ENCODE data around the gene GRIA3. TPM values are rescaled to one million over a fixed set of nuclear protein-coding genes. Genes with fewer than 3 reads are reported as not detected.
"Not testable (repeated sequence)": the region's sequence is repeated elsewhere in the genome, so short reads cannot be mapped to it uniquely, and the experiment has no call there.

Gene GRIA3
- polyA plus RNA-seq, 1 donor from 2014 or later, result not detected

- Mint-ChIP-seq H3K4me3 (no peak overlapping the region), H3K27me3 (no peaks in the 10 kb centered on the region), H3K27ac (no peak overlapping the region), H3K36me3 (no peaks in the 10 kb centered on the region), H3K4me1 (no peaks in the 10 kb centered on the region), H3K9me3 (peaks cover 0 to 4% (median 0%) of the 10 kb centered on the region in 3 donors)
Measured at GRCh38 chrX:123405231-123405630, 221.2 kb downstream of the GRIA3 start.

DNA sequence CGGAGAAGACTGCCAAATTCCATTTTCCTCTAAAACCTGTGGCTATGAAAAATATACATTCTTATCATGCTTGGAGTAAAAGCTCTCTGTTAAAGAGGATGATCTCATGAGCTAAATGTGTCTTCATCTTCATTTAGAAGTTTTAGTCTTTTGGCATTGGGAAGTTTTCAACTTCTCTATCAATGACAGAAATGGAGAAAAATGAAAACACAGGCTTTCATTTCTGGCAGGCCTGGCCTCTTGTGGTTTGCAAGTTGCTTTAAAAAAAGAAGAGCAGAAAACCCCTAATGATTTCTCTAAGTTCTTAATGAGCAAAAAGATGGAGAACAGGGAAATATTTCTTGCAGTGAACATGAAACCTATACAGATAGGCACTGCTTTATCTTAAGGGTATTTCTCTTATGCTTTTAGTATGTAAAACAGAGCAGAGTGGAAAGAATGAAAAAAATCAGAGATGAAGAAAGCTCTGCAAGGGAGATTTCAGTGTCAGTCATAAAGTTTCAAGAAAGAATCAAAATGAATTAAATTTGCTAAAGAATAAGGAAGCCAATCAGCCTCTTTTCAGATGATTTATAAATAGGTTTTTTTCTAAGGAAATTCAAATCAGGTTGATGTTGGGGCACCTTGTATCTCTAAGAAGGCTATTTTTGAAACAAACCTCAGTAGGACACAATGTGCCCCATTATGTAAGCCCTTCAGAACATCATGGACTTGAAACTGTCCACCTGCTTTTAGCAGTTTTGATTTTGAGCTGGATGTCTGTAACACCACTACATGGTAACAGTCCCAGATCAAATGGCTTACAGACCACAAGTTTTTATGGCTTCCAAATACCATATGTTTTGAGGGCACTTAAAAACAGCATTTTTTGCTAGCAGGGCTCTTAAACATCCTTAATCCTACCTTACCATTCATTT is 225.0 kb downstream of the GRIA3 start:
- Mint-ChIP-seq H3K27ac (peak overlapping the region in 1 of 3 donors; percentile 40), H3K27me3 (peaks cover 1% of the 10 kb centered on the region), H3K4me1 (peaks cover 2 to 4% (median 3%) of the 10 kb centered on the region in 3 donors), H3K9me3 (peaks cover 0 to 4% (median 0%) of the 10 kb centered on the region in 3 donors), H3K36me3 (no peaks in the 10 kb centered on the region), H3K4me3 (no peak overlapping the region)

GRCh38 chrX:123422875-123423274 is 238.8 kb downstream of the GRIA3 start:
- no peak overlapping the region for H3K27ac Mint-ChIP-seq
- no peaks in the 10 kb centered on the region for H3K36me3 Mint-ChIP-seq
- no peaks in the 10 kb centered on the region for H3K9me3 Mint-ChIP-seq
- H3K27me3 Mint-ChIP-seq, result no peaks in the 10 kb centered on the region
- H3K4me1 Mint-ChIP-seq, result peaks cover 0 to 1% (median 0%) of the 10 kb centered on the region in 3 donors
- H3K4me3 Mint-ChIP-seq, result no peak overlapping the region

DNA sequence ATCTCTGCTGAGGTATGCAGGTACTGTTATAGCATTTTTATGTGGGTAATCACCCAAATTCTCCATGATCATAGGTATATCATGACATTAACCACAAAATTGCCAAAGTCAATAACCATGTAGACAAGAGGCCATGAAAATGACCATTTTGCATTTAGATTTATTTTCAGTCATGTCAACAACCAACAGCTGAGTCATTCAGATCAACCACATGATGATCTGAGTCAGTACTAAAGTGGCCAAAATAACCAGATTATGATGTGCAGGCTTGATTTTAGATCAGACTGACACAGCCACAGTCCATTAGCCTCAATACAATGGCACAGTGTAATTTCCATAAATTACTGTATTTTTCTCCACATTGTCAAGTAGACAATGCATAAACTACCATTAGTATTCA is 240.5 kb downstream of the GRIA3 start:
- no peak overlapping the region for H3K4me3 Mint-ChIP-seq
- H3K4me1 Mint-ChIP-seq, result peaks cover 0 to 1% (median 0%) of the 10 kb centered on the region in 3 donors
- H3K27ac Mint-ChIP-seq, result no peak overlapping the region
- no peaks in the 10 kb centered on the region for H3K9me3 Mint-ChIP-seq
- no peaks in the 10 kb centered on the region for H3K27me3 Mint-ChIP-seq
- H3K36me3 Mint-ChIP-seq, result no peaks in the 10 kb centered on the region

- Mint-ChIP-seq H3K9me3 (no peaks in the 10 kb centered on the region), H3K4me1 (peaks cover 0 to 1% (median 0%) of the 10 kb centered on the region in 3 donors), H3K27me3 (no peaks in the 10 kb centered on the region), H3K4me3 (no peak overlapping the region), H3K36me3 (no peaks in the 10 kb centered on the region), H3K27ac (no peak overlapping the region)
Measured at GRCh38 chrX:123425471-123425870, 241.4 kb downstream of the GRIA3 start.

- Mint-ChIP-seq H3K27me3 (no peaks in the 10 kb centered on the region), H3K27ac (no peak overlapping the region), H3K36me3 (no peaks in the 10 kb centered on the region), H3K4me3 (no peak overlapping the region), H3K4me1 (peaks cover 0 to 1% (median 0%) of the 10 kb centered on the region in 3 donors), H3K9me3 (no peaks in the 10 kb centered on the region)
Measured at GRCh38 chrX:123425904-123426303, 241.8 kb downstream of the GRIA3 start.

DNA sequence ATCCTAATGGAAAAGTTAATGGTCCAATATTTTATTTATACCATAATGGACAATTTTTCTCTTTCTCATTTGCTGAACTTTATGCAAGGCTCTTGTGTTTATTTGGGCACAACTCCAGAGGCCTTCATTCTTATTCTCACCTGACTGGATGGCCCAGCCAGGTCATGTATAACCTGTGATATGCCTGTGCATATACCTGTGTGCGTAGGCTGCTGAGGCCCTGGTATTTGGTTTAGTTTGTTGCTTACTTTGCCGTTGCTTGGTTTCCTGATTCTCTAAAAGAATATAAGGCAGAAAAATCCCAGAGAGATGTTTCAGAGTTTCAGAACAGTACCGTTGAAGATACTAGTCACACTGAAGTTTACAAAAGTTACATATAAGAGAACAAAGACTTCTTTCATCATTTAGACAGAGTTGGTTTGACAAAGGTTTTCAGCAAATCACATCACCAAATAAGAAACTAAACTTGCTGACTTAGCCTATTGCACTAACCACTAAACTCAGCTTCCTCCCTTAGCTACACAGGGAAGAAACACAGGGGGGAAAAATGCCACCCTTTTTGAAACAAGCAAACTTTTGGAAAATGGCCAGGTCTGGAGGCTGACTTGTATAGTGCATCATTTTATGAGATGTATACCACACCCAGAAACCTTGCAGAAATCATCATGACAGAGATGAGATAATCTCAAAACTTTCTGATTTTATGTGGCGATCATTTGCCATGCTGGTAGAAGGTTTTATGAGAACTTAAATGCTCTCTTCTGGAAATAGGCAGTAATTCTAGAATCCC is 248.5 kb downstream of the GRIA3 start:
- no peaks in the 10 kb centered on the region for H3K4me1 Mint-ChIP-seq
- H3K27me3 Mint-ChIP-seq, result no peaks in the 10 kb centered on the region
- H3K27ac Mint-ChIP-seq, result no peak overlapping the region
- no peaks in the 10 kb centered on the region for H3K36me3 Mint-ChIP-seq
- no peak overlapping the region for H3K4me3 Mint-ChIP-seq
- H3K9me3 Mint-ChIP-seq, result no peaks in the 10 kb centered on the region

DNA sequence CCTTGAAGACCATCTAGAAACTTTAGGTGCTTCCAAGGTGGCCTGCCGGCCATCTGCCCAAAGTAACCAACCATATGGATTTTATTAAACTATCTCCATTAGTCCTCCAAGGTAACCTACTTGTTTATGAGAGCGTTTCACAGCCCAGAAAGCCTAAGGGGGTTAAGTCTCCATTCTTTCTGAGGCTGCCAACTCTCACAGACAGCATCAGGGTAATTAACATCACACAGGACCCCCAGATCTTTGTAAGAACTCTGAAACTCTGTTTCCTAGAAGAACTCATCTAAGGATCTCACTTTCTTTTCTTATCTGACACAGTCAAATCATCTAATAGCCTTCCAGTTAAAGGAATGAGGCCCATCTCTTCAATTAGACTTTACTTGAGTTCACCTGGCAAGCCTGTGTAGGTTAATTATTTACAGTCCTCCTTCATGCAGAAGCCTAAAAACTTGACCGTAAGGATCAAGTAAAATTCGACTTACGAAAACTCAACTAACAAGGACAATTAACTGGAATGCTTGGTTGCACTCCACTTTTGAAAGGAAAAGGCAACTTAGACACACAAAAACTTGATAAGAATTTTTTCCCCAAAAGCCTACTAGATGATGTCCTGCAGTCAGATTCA is 252.5 kb downstream of the GRIA3 start:
- no peak overlapping the region for H3K27ac Mint-ChIP-seq
- H3K4me1 Mint-ChIP-seq, result no peaks in the 10 kb centered on the region
- peaks cover 0 to 5% (median 0%) of the 10 kb centered on the region in 3 donors for H3K9me3 Mint-ChIP-seq
- no peaks in the 10 kb centered on the region for H3K36me3 Mint-ChIP-seq
- H3K4me3 Mint-ChIP-seq, result no peak overlapping the region
- no peaks in the 10 kb centered on the region for H3K27me3 Mint-ChIP-seq

GRCh38 chrX:123439926-123440325 is 255.8 kb downstream of the GRIA3 start:
- H3K27me3 Mint-ChIP-seq, H3K4me3 Mint-ChIP-seq, H3K36me3 Mint-ChIP-seq, H3K27ac Mint-ChIP-seq, H3K4me1 Mint-ChIP-seq, H3K9me3 Mint-ChIP-seq: not testable (repeated sequence)

DNA sequence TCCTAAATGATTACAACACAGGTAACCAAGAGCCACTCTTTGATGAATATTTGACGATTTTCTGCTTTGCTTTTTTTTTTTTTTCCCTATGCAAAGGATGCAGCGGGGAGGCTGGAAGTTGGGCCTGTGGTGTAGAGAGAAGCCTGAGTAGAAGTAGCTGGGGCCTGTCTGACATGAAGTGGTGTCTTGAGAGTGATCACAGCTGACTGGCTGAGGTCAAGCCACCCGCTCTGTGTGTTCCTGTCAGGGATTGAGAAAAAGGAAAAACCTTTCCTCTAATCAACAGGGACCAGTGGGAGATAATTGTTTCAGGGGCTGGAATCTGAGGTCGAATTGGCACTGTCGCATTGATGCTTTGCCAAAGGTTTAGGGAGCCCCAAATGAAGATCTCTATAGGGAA is 258.7 kb downstream of the GRIA3 start:
- H3K27me3 Mint-ChIP-seq, result peaks cover 1% of the 10 kb centered on the region
- peaks cover 0 to 5% (median 0%) of the 10 kb centered on the region in 3 donors for H3K9me3 Mint-ChIP-seq
- no peaks in the 10 kb centered on the region for H3K36me3 Mint-ChIP-seq
- no peak overlapping the region for H3K27ac Mint-ChIP-seq
- no peak overlapping the region for H3K4me3 Mint-ChIP-seq
- no peaks in the 10 kb centered on the region for H3K4me1 Mint-ChIP-seq

- peaks cover 1% of the 10 kb centered on the region for H3K27me3 Mint-ChIP-seq
- H3K4me1 Mint-ChIP-seq, result no peaks in the 10 kb centered on the region
- no peaks in the 10 kb centered on the region for H3K36me3 Mint-ChIP-seq
- no peak overlapping the region for H3K27ac Mint-ChIP-seq
- H3K4me3 Mint-ChIP-seq, result no peak overlapping the region
- H3K9me3 Mint-ChIP-seq, result peaks cover 0 to 5% (median 0%) of the 10 kb centered on the region in 3 donors
Measured at GRCh38 chrX:123447506-123447905, 263.4 kb downstream of the GRIA3 start.

DNA sequence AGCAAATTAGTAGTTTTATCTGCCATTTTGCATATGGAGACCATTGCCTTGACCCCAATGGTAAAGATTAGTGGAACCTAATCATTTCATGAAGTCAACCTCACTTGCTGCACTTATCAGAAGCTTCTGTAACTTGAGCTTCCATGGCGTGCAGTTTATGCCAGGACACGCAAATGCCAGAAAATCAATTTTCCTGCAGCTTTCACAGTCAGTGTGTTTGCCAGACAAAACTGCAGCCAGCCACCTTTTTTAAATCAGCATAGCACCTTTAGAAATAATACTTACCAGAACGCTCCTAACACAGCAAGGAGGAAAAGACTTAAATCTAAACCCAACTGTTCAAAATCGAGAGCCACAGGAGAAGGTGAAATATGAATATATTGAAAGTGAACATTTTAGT is 265.3 kb downstream of the GRIA3 start:
- no peaks in the 10 kb centered on the region for H3K4me1 Mint-ChIP-seq
- H3K4me3 Mint-ChIP-seq, result no peak overlapping the region
- peaks cover 0 to 5% (median 0%) of the 10 kb centered on the region in 3 donors for H3K9me3 Mint-ChIP-seq
- no peak overlapping the region for H3K27ac Mint-ChIP-seq
- H3K27me3 Mint-ChIP-seq, result no peaks in the 10 kb centered on the region
- H3K36me3 Mint-ChIP-seq, result no peaks in the 10 kb centered on the region

GRCh38 chrX:123450222-123450621 is 266.1 kb downstream of the GRIA3 start:
- Mint-ChIP-seq H3K27ac (no peak overlapping the region), H3K4me1 (no peaks in the 10 kb centered on the region), H3K4me3 (no peak overlapping the region), H3K9me3 (peaks cover 0 to 5% (median 0%) of the 10 kb centered on the region in 3 donors), H3K36me3 (no peaks in the 10 kb centered on the region), H3K27me3 (no peaks in the 10 kb centered on the region)

DNA sequence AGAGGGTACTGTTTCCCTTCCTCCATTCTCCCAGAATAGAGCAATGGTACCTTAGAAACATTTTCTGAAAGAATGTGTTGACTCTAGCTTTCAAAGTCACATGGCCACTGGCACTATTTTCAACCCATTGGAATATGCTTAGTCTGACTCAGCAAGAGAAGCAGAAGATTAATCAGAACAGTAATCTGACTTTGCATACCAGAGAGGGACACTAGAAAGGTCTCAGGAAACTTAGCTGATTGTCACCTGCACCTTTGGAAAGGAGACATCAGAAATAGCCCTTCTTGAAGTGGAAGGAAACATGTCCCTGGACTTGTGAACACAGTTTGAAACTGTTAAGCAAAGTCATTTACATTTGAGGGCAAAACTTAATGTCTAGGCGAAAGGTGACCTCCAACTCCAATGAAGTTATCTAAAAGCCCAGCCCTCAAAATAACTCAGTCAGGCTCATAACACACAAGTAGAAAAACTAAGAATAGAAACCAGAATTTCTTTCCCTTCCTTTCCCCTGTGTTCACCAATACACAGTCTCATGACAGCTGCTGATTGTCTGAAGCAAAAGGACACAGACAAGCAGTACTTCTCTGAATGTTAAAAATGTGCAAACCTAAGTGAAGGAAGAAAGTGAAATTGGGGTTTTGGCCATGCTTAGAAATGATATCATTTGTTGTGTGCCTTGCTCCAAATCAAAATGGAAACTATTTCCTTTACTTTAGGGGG is 270.8 kb downstream of the GRIA3 start:
- H3K27ac Mint-ChIP-seq, result no peak overlapping the region
- no peaks in the 10 kb centered on the region for H3K4me1 Mint-ChIP-seq
- H3K9me3 Mint-ChIP-seq, result peaks cover 0 to 5% (median 0%) of the 10 kb centered on the region in 3 donors
- no peaks in the 10 kb centered on the region for H3K36me3 Mint-ChIP-seq
- no peaks in the 10 kb centered on the region for H3K27me3 Mint-ChIP-seq
- no peak overlapping the region for H3K4me3 Mint-ChIP-seq
